Measurements from ENCODE around the gene TEC.
A peak's percentile ranks its signal among the peaks of the same experiment; 100 is the strongest.

TEC gene

GRCh38 chr4:48102303-48102702 is 167.3 kb downstream of the TEC start:
- DNase-seq (ENCODE audit: insufficient read length, low spot score) (no peak), FAIRE-seq (no peak)

GRCh38 chr4:48100256-48100655 is 169.4 kb downstream of the TEC start:
- no peak for FAIRE-seq

DNA sequence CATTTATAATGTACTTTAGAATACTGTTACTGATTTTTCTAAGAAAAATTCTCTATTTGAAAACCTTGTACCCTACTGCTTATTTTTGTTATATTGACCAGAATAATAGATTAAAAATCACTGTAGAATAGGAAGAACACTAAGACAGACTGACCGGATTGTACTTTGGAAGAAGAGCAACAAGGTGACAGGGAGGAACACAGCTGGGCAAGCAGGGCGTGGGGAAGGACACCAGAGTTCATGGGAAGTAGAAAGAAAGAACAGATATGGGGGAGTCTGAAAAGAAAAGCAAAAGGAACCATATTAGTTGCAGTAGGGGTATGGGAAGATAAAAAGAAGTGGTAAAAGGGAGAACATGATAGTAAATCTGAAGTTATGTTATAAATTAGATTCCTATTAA is 174.2 kb downstream of the TEC start:
- DNase-seq (ENCODE audit: insufficient read length, low spot score) (no peak), FAIRE-seq (no peak)

More at GRCh38 chr4:48100256-48100655, 169.4 kb downstream of the TEC start:
- no peak for DNase-seq (ENCODE audit: insufficient read length, low spot score)

DNA sequence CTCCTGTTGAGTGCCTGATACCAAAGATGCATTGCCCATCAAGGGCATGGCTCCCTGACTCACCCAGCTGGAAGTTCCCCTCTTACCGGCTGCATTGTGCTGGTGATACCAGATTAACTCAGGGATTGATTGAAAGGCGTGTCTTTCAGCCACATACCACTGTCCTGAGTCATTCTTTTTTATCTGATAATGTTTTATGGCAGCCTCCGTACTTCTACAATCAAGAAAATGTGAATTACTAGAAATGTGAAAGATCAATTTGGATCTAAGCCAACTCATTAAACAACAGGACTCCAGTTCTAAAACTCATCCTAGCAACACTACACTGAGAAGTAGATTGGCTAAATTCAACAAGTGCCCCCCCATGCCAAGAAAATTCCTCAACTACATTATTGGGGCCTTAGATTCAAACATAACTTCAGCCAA is 175.6 kb downstream of the TEC start:
- FAIRE-seq (peak; percentile 13), DNase-seq (ENCODE audit: insufficient read length, low spot score) (peak; percentile 60)

- no peak for DNase-seq (ENCODE audit: insufficient read length, low spot score)
These were observed 179.0 kb downstream of the TEC start for GRCh38 chr4:48090621-48091020.

DNA sequence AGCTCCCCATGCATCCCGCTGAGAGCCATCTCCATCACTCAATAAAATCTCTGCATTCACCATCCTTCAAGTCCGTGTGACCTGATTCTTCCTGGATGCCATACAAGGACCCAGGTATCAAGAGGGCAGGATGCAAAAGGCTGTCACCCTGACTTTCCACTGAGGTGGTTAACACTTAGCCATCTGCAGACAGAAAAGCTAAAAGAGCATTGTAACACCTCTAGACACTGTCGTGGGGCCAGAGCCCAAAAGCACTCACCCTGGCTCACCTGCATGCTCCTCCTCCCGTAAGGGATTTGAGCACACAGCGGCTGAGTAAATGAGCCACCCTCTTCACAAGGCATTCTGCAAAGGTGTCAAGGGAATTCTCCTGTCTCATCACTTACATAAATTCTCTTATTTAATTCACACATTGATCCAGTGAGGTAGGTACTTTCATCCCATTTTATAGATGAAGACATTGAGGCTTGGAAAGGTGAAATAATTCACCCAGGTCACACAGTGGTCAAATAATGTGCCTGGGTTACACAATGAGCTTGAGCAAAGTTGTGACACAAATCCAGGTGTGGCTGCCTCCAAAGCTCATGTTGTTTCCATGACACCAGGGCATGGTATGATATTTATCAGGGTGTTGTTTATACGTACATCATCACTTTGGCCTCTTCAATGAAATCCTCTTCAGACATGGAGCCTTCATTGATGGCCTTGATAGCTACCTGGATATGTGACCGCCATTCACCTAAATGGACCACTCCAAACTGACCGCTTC is 183.6 kb downstream of the TEC start:
- no peak for DNase-seq (ENCODE audit: insufficient read length, low spot score)
- FAIRE-seq: no peak

More at GRCh38 chr4:48090621-48091020, 179.0 kb downstream of the TEC start:
- no peak for FAIRE-seq
